AG04450 (cell line): ENCODE data around the gene ETV1. TPM values are rescaled to one million over a fixed set of nuclear protein-coding genes. Genes with fewer than 3 reads are reported as not detected.
A peak's percentile ranks its signal among the peaks of the same experiment; 100 is the strongest.

ENCODE experiments used
- CTCF ChIA-PET: fragments of 300-600, 350-600 bp; formaldehyde crosslinking; extraction: SDS; loops from one replicate; lab custom pipeline; 2022; ENCODE audit warnings: antibody characterized with exemption, inconsistent platforms; lab: Charles Lee
- POLR2A ChIA-PET: fragments of 350-600 bp; formaldehyde crosslinking; extraction: SDS; loops from one replicate; lab custom pipeline; 2021; ENCODE audit warnings: antibody characterized with exemption, inconsistent platforms; lab: Yijun Ruan, JAX
- DNase-seq: peaks from one replicate; pipeline ENCODE4 v3.0.0-alpha.2; 2011; ENCODE audit warnings: low read depth, low spot score
- H3K27ac ChIP-seq: one replicate; pipeline ENCODE4 v1.5.1; 2012; ENCODE audit warnings: low read depth, low read length, control low read depth
- H3K27me3 ChIP-seq: one replicate; pipeline ENCODE4 v1.6.0; 2012; ENCODE audit warnings: low read length; ENCODE audit not compliant: control insufficient read depth, insufficient read depth
- H3K4me3 ChIP-seq: 2 replicates; pipeline ENCODE4 v1.5.1; 2011; ENCODE audit warnings: mild to moderate bottlenecking, low read depth, low read length, control low read depth
- H3K9me3 ChIP-seq: 2 replicates; pipeline ENCODE4 v1.5.1; 2012; ENCODE audit warnings: low read length; ENCODE audit not compliant: control insufficient read depth, insufficient read depth
- polyA plus RNA-seq: library from polyadenylated mRNA; depleted of rRNA; stranded (reverse); fragments of >200 nt; gene quantifications from 2 replicates; pipeline ENCODE4 v1.2.3, GENCODE V29; 2011
- TF ChIP-seq, protein P1 (sequence below): IDR thresholded peaks from 2 replicates; pipeline ENCODE4 v1.5.1; 2011; ENCODE audit warnings: low read depth, low read length, control low read depth, inconsistent platforms

ETV1 gene
- polyA plus RNA-seq, 1 experiment = 14.9 TPM

- CTCF ChIA-PET = no interaction called here
- Histone ChIP-seq H3K27me3 (no peaks in the 10 kb centered on the region), H3K9me3 (peaks cover 2% of the 10 kb centered on the region; the same call in 1 of the 2 replicates)
Observed at GRCh38 chr7:13851736-13852135, 137.7 kb downstream of the ETV1 start.

GRCh38 chr7:13850185-13850752, 139.2 kb downstream of the ETV1 start:
- Histone ChIP-seq H3K27ac (peak overlapping the region; percentile 85), H3K27me3 (no peaks in the 10 kb centered on the region), H3K4me3 (no peak overlapping the region), H3K9me3 (peaks cover 2% of the 10 kb centered on the region; the same call in 1 of the 2 replicates)
- POLR2A ChIA-PET = interaction anchor here (0.9 to 1.0 kb wide), 3 partner anchors 96 to 140 kb away, joined by 3 to 5 read pairs (median 3); partner anchors contain the start of gene ETV1
- TF ChIP-seq, protein P1, sequence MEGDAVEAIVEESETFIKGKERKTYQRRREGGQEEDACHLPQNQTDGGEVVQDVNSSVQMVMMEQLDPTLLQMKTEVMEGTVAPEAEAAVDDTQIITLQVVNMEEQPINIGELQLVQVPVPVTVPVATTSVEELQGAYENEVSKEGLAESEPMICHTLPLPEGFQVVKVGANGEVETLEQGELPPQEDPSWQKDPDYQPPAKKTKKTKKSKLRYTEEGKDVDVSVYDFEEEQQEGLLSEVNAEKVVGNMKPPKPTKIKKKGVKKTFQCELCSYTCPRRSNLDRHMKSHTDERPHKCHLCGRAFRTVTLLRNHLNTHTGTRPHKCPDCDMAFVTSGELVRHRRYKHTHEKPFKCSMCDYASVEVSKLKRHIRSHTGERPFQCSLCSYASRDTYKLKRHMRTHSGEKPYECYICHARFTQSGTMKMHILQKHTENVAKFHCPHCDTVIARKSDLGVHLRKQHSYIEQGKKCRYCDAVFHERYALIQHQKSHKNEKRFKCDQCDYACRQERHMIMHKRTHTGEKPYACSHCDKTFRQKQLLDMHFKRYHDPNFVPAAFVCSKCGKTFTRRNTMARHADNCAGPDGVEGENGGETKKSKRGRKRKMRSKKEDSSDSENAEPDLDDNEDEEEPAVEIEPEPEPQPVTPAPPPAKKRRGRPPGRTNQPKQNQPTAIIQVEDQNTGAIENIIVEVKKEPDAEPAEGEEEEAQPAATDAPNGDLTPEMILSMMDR = no peak
- CTCF ChIA-PET = interaction anchor here (2.0 kb wide), 1 partner anchor 107 kb away, joined by 6 read pairs; no protein-coding TSS in a partner anchor
- peak; percentile 93 for DNase-seq

More at GRCh38 chr7:13851736-13852135, 137.7 kb downstream of the ETV1 start:
- no peak overlapping the region for H3K4me3 ChIP-seq
- POLR2A ChIA-PET = no interaction called here
- no peak overlapping the region for H3K27ac ChIP-seq
- peak; percentile 76 for DNase-seq
- TF ChIP-seq, protein P1 = no peak

- H3K4me3 ChIP-seq = no peak overlapping the region
- DNase-seq = no peak
- ChIA-PET CTCF (interaction anchor here (0.9 to 2.0 kb wide), 2 partner anchors 41 to 106 kb away, joined by 3 to 6 read pairs; no protein-coding TSS in a partner anchor), POLR2A (interaction anchor here (1.0 kb wide), 1 partner anchor 97 kb away, joined by 3 read pairs; no protein-coding TSS in a partner anchor)
- no peaks in the 10 kb centered on the region for H3K27me3 ChIP-seq
- TF ChIP-seq, protein P1 = no peak
- H3K9me3 ChIP-seq = peaks cover 2% of the 10 kb centered on the region; the same call in 1 of the 2 replicates
- peak overlapping the region; percentile 85 for H3K27ac ChIP-seq
Observed at GRCh38 chr7:13849163-13849892, 140.1 kb downstream of the ETV1 start.

- ChIA-PET CTCF (interaction anchor here (0.9 to 2.0 kb wide), 3 partner anchors 41 to 1162 kb away, joined by 3 to 6 read pairs (median 3); no protein-coding TSS in a partner anchor), POLR2A (no interaction called here)
- TF ChIP-seq, protein P1 = no peak
- Histone ChIP-seq H3K9me3 (peaks cover 2% of the 10 kb centered on the region; the same call in 1 of the 2 replicates), H3K27me3 (no peaks in the 10 kb centered on the region), H3K27ac (no peak overlapping the region), H3K4me3 (no peak overlapping the region)
- DNase-seq = no peak
Observed at GRCh38 chr7:13848681-13849131, 140.8 kb downstream of the ETV1 start.
